ENCODE data around the gene NXPE3.
"Not testable (repeated sequence)": the region's sequence is repeated elsewhere in the genome, so short reads cannot be mapped to it uniquely, and the experiment has no call there.

NXPE3 gene

GRCh38 chr3:101758224-101758623 is 20.8 kb upstream of the NXPE3 start:
- H3K4me3 ChIP-seq (ENCODE audit: low read depth, low read length): no peak overlapping the region
- no peak for DNase-seq (ENCODE audit: low read depth, low spot score)
- ChIA-PET POLR2A (no interaction called here), CTCF (no interaction called here)
- no peak for TF ChIP-seq CTCF (IDR thresholded peaks at IDR 0.05; ENCODE audit: insufficient read depth, low read length, missing control alignments)

GRCh38 chr3:101762041-101762646 is 16.9 kb upstream of the NXPE3 start:
- no peak overlapping the region for H3K4me3 ChIP-seq (ENCODE audit: low read depth, low read length)
- POLR2A ChIA-PET: no interaction called here
- CTCF ChIA-PET: no interaction called here
- TF ChIP-seq CTCF (IDR thresholded peaks at IDR 0.05; ENCODE audit: insufficient read depth, low read length, missing control alignments): no peak
- DNase-seq (ENCODE audit: low read depth, low spot score): no peak

- H3K4me3 ChIP-seq (ENCODE audit: low read depth, low read length); POLR2A ChIA-PET; CTCF ChIA-PET; DNase-seq (ENCODE audit: low read depth, low spot score): not testable (repeated sequence)
Measured at GRCh38 chr3:101777745-101778281, 1.2 kb upstream of the NXPE3 start.

DNA sequence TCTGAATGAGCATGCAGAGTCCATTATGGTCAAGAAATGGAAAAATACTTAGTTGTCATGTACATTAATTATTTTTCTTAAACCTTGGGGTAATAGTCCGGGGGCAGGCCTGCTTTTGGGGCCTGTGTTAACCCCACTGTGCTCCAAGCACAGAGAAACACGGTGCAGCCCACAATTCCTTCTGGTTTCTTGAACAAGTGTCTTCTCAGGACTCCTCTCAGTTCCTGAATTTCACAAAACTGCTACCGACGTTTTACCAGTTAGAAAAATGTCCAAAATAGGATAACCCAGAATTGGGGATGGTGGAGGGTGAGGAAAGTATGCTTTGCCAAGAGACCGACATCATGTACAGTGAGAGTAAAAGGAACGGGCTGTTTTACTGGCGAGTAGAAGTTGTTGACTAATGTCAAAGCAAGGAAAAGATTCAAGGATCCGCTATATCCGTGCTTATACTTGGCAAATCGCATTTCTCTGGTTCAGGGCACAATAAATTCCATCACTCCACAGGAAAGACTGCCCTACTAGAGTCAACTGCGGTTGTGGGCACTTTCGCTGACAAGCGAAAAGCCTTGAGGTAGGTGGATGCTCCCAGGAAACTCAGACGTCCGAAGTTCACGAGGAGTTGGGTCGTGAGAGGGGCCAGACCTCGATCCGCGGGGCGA is 495 bp upstream of the NXPE3 start:
- no peak for TF ChIP-seq CTCF (IDR thresholded peaks at IDR 0.05; ENCODE audit: insufficient read depth, low read length, missing control alignments)
- peak overlapping the region; percentile 93 for H3K4me3 ChIP-seq (ENCODE audit: low read depth, low read length)
- no peak for DNase-seq (ENCODE audit: low read depth, low spot score)
- ChIA-PET POLR2A (interaction anchor here (1.0 to 1.7 kb wide), 2 partner anchors 71 to 103 kb away, joined by 3 to 7 read pairs; partner anchors contain the start of gene NFKBIZ), CTCF (interaction anchor here (1.4 to 3.2 kb wide), 2 partner anchors 24 to 447 kb away, joined by 4 to 13 read pairs; no protein-coding TSS in a partner anchor)

DNA sequence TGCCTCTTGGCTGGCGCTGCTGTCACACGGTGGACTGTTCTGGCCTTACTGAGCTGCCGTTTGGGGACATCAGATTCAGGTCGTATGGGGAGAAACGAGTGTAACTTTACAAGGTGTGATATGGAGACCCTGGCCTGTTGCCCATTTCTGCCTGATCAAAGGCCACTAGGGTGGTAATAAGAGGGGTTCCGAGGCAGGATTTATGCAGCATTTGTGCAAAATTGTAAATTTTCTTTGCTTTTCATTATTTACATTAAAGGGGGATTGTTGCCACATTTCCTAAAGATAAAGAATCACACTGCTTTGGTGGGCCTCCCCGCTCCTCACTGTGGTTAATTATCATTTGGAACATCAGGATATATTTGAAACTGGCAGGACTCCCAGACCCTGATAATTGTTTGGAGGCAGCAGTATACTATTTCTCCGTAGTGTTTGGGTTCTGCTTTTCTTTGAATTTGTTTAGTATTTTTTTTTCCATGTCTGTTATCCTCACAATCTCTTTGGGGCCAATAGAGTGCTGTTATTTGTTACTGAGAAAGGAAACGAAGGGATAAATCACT is 891 bp downstream of the NXPE3 start:
- DNase-seq (ENCODE audit: low read depth, low spot score): no peak
- peak overlapping the region; percentile 93 for H3K4me3 ChIP-seq (ENCODE audit: low read depth, low read length)
- ChIA-PET POLR2A (interaction anchor here (1.7 kb wide), 1 partner anchor 70 kb away, joined by 7 read pairs; the partner anchor contains the start of gene NFKBIZ), CTCF (interaction anchor here (1.1 to 3.2 kb wide), 4 partner anchors 23 to 445 kb away, joined by 4 to 13 read pairs (median 4); no protein-coding TSS in a partner anchor)
- TF ChIP-seq CTCF (IDR thresholded peaks at IDR 0.05; ENCODE audit: insufficient read depth, low read length, missing control alignments): no peak

DNA sequence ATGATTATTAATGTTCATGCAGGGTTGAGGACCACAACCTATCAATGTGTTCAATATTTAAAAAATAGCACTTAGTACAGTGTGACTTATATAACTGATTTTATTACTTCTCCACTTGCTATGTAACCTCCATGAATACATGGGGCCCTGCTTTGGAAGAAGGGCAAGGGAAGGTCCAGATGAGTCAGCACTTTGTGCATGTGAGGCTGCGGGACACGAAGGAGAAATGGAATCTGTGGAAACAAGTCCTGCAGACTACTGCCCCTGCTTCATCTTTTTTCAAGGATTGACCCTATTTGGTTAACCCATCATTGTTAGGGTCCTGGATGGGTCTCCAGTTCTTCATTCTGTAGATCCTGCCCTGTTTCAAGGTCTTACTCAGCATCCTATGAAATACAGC is 1.6 kb downstream of the NXPE3 start:
- peak; percentile 40 for DNase-seq (ENCODE audit: low read depth, low spot score)
- peak overlapping the region; percentile 93 for H3K4me3 ChIP-seq (ENCODE audit: low read depth, low read length)
- POLR2A ChIA-PET: no interaction called here
- TF ChIP-seq CTCF (IDR thresholded peaks at IDR 0.05; ENCODE audit: insufficient read depth, low read length, missing control alignments): no peak
- CTCF ChIA-PET: interaction anchor here (1.1 to 3.2 kb wide), 3 partner anchors 22 to 445 kb away, joined by 4 to 13 read pairs (median 4); no protein-coding TSS in a partner anchor
